CD4-positive, alpha-beta T cell treated with Interleukin-17A for 4 hours (primary cell): ENCODE measurements around the gene GPR78.
"Not testable (repeated sequence)": the region's sequence is repeated elsewhere in the genome, so short reads cannot be mapped to it uniquely, and the experiment has no call there.

Experiments
- DNase-seq: peaks from one replicate; pipeline ENCODE4 v3.0.0-alpha.2; 2020; ENCODE audit warnings: mixed read lengths

The GPR78 gene

GRCh38 chr4:8618421-8618820 lies 38.2 kb downstream of the GPR78 start:
- DNase-seq = no peak

- DNase-seq = no peak
Measured at GRCh38 chr4:8618961-8619720, 38.9 kb downstream of the GPR78 start.

- DNase-seq = not testable (repeated sequence)
Measured at GRCh38 chr4:8621135-8621534, 40.9 kb downstream of the GPR78 start.

- DNase-seq = not testable (repeated sequence)
Measured at GRCh38 chr4:8624601-8625272, 44.5 kb downstream of the GPR78 start.

- not testable (repeated sequence) for DNase-seq
Measured at GRCh38 chr4:8630240-8630905, 50.2 kb downstream of the GPR78 start.

GRCh38 chr4:8631896-8632295 lies 51.7 kb downstream of the GPR78 start:
- DNase-seq = not testable (repeated sequence)

- not testable (repeated sequence) for DNase-seq
Measured at GRCh38 chr4:8634773-8635172, 54.6 kb downstream of the GPR78 start.

GRCh38 chr4:8635897-8636554 lies 55.8 kb downstream of the GPR78 start:
- not testable (repeated sequence) for DNase-seq
